K562 (cell line): ENCODE measurements around the gene HOXB5. TPM values are rescaled to one million over a fixed set of nuclear protein-coding genes. Genes with fewer than 3 reads are reported as not detected.
A peak's percentile ranks its signal among the peaks of the same experiment; 100 is the strongest.

ENCODE experiments used
- BACH1 ChIP-seq: fragments of 200-800 bp; sonication (Bioruptor generic); IDR thresholded peaks from 2 replicates; pipeline ENCODE4 v1.6.1; 2016; ENCODE audit warnings: missing genetic modification characterization, missing compliant biosample characterization
- BCOR ChIP-seq: fragments of 450-650 bp; IDR thresholded peaks from 2 replicates; pipeline ENCODE4 v1.6.1; 2016
- BMI1 ChIP-seq: fragments of 150-350 bp; IDR thresholded peaks from 2 replicates; pipeline ENCODE4 v1.6.1; 2014; ENCODE audit warnings: low read length
- HDAC8 ChIP-seq: fragments of 450-650 bp; IDR thresholded peaks from 2 replicates; pipeline ENCODE4 v1.6.1; 2016; ENCODE audit warnings: mild to moderate bottlenecking, missing genetic modification characterization, moderate library complexity, missing compliant biosample characterization
- HLTF ChIP-seq: fragments of 450-650 bp; IDR thresholded peaks from 2 replicates; pipeline ENCODE4 v1.6.1; 2016
- HNRNPUL1 ChIP-seq: fragments of 200-400 bp; formaldehyde crosslinking; IDR thresholded peaks from 2 replicates; pipeline ENCODE4 v1.6.1; 2017; ENCODE audit warnings: low read length
- NFRKB ChIP-seq: fragments of 450-650 bp; IDR thresholded peaks from 2 replicates; pipeline ENCODE4 v1.6.1; 2016; ENCODE audit warnings: low read depth
- NFXL1 ChIP-seq: fragments of 450-650 bp; formaldehyde crosslinking; IDR thresholded peaks from 2 replicates; pipeline ENCODE4 v1.4.0; 2021; ENCODE audit warnings: mild to moderate bottlenecking
- PHF8 ChIP-seq: fragments of 200-600 bp; sonication (generic); IDR thresholded peaks from 2 replicates; pipeline ENCODE4 v1.6.1; 2012; ENCODE audit warnings: mixed run types, mild to moderate bottlenecking, inconsistent platforms, low read length, moderate library complexity, borderline replicate concordance
- RBM14 ChIP-seq: fragments of 200-400 bp; formaldehyde crosslinking; IDR thresholded peaks from 2 replicates; pipeline ENCODE4 v1.6.1; 2018; ENCODE audit warnings: low read depth, mild to moderate bottlenecking, low read length, moderate library complexity, borderline replicate concordance; ENCODE audit not compliant: insufficient read depth
- RBM34 ChIP-seq: fragments of 200-400 bp; formaldehyde crosslinking; IDR thresholded peaks from 2 replicates; pipeline ENCODE4 v1.6.1; 2018; ENCODE audit warnings: low read length, borderline replicate concordance; ENCODE audit not compliant: insufficient read depth
- SIX5 ChIP-seq, 2 experiments: IDR thresholded peaks; 2 replicates each; pipeline ENCODE4 v1.6.1; 2011; ENCODE audit warnings: low read length in 2 of 2, borderline replicate concordance in 1 of 2, low read depth in 1 of 2, mild to moderate bottlenecking in 1 of 2, moderate library complexity in 1 of 2; ENCODE audit not compliant: insufficient read depth in 1 of 2
- TAF9B ChIP-seq: fragments of 450-650 bp; IDR thresholded peaks from 2 replicates; pipeline ENCODE4 v1.6.1; 2018; ENCODE audit warnings: mild to moderate bottlenecking; ENCODE audit not compliant: partially characterized antibody
- ZC3H4 ChIP-seq: sonication (generic); formaldehyde crosslinking; IDR thresholded peaks from 2 replicates; pipeline ENCODE4 v1.9.0; 2021; ENCODE audit warnings: missing genetic modification reagents, borderline replicate concordance
- ZNF224 ChIP-seq: sonication (generic); formaldehyde crosslinking; IDR thresholded peaks from 2 replicates; pipeline ENCODE4 v1.8.0; 2022; ENCODE audit warnings: mild to moderate bottlenecking, missing genetic modification reagents
- ZNF232 ChIP-seq: sonication (generic); formaldehyde crosslinking; IDR thresholded peaks from 2 replicates; pipeline ENCODE4 v1.8.0; 2022; ENCODE audit warnings: mild to moderate bottlenecking, missing genetic modification reagents
- ZNF57 ChIP-seq: fragments of 450-650 bp; formaldehyde crosslinking; IDR thresholded peaks from 2 replicates; pipeline ENCODE4 v1.4.0; 2020; ENCODE audit warnings: mild to moderate bottlenecking, moderate library complexity
- ZNF785 ChIP-seq: fragments of 250-450 bp; sonication (Bioruptor Pico); IDR thresholded peaks from 2 replicates; pipeline ENCODE4 v1.4.0; 2020; ENCODE audit warnings: mild to moderate bottlenecking
- polyA plus RNA-seq, 8 experiments: library from polyadenylated mRNA; depleted of rRNA in 4 of 8; stranded (reverse) in 5 of 8; unstranded in 3 of 8; fragments of >200 nt; fragmentation: Nextera tagmentation in 2 of 8; fragmentation: Illumina TruSeq in 1 of 8; extraction: Ambion mirVana in 2 of 8; extraction: Trizol in 1 of 8; gene quantifications; 2 replicates each; pipeline versions ENCODE4 v1.2.1 to v1.2.3, GENCODE V29; 2011 to 2014; ENCODE audit warnings: inconsistent platforms in 1 of 8, missing spikeins in 1 of 8
- total RNA-seq, 7 experiments: library from RNA; depleted of rRNA in 6 of 7; stranded (reverse); fragments of >200 nt in 6 of 7; fragmentation: Illumina TruSeq in 2 of 7; extraction: Trizol in 2 of 7; gene quantifications; 2 replicates each; pipeline versions ENCODE4 v1.2.1 to v1.2.3, GENCODE V29; 2011 to 2021; ENCODE audit warnings: low replicate concordance in 1 of 7
- TF ChIP-seq, protein P1 (sequence below): sonication (generic); formaldehyde crosslinking; IDR thresholded peaks from 2 replicates; pipeline ENCODE4 v1.8.1; 2023; ENCODE audit warnings: mild to moderate bottlenecking, missing genetic modification reagents
- TF ChIP-seq, protein P2 (sequence below): sonication (generic); formaldehyde crosslinking; IDR thresholded peaks from 2 replicates; pipeline ENCODE4 v1.8.0; 2023; ENCODE audit warnings: mild to moderate bottlenecking, missing genetic modification reagents
- TF ChIP-seq, protein P3 (sequence below): fragments of 250-450 bp; sonication (Bioruptor Pico); IDR thresholded peaks from 2 replicates; pipeline ENCODE4 v1.9.0; 2021; ENCODE audit warnings: mild to moderate bottlenecking, inconsistent platforms

Gene HOXB5
- total and polyA plus RNA-seq, 9 of the 15 experiments (the other 6 are each of a cell fraction or from before 2014, with no cell fraction given): 0.24 to 2.7 (median 0.65) TPM

DNA sequence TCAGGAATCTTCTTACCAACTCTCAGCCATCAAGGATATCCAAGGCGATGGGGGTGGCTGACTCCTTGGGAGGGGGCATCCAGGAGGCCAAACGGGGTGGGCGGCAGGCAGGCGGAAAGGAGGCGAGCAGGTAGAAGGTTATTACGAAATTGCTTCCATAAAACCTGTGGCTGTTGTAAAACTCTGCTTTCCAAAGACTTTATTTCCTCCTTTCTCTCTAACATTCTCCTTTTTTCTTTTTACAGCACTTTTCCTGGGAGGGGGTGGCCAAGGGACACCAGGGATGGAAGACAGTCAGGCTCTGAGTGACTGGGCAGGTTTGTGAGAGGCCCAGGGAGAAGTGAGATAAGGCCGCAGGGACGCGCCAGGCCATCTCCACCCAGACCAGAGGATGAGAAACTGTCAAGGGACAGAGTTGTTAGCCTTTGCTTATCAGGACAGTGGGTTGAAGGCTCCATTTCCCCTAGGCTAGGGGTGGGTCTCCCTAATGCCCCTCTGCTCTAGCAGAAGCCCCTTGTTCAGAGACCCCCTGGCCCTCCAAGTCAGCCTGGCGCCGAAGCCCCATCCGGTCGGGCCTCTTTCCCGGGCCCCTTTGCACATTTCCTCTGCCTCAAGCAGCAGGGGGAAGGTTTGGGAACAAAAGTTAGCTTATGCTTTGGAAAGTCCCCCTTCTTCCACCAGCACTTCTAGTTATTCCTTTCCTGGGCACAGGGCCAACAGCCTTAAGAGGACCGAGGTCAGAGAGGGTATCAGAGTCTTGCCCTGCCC, 37.5 kb upstream of the HOXB5 start (continued):
- TF ChIP-seq, protein P1, sequence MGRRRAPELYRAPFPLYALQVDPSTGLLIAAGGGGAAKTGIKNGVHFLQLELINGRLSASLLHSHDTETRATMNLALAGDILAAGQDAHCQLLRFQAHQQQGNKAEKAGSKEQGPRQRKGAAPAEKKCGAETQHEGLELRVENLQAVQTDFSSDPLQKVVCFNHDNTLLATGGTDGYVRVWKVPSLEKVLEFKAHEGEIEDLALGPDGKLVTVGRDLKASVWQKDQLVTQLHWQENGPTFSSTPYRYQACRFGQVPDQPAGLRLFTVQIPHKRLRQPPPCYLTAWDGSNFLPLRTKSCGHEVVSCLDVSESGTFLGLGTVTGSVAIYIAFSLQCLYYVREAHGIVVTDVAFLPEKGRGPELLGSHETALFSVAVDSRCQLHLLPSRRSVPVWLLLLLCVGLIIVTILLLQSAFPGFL (CRISPR knock-in tag): no peak
- peak; percentile 54; the same call in 1 of the 2 replicates for TF ChIP-seq HDAC8 (tag)
- TF ChIP-seq TAF9B: peak; percentile 76
- no peak for TF ChIP-seq HLTF
- TF ChIP-seq PHF8: peak; percentile 6; the same call in 1 of the 2 replicates
- no peak for TF ChIP-seq ZNF785 (CRISPR knock-in tag)
- no peak for TF ChIP-seq ZNF232 (CRISPR knock-in tag)
- TF ChIP-seq ZC3H4: no peak
- TF ChIP-seq ZNF57 (CRISPR knock-in tag): no peak
- no peak for TF ChIP-seq RBM14
- TF ChIP-seq ZNF224 (CRISPR knock-in tag): no peak
- TF ChIP-seq, protein P2, sequence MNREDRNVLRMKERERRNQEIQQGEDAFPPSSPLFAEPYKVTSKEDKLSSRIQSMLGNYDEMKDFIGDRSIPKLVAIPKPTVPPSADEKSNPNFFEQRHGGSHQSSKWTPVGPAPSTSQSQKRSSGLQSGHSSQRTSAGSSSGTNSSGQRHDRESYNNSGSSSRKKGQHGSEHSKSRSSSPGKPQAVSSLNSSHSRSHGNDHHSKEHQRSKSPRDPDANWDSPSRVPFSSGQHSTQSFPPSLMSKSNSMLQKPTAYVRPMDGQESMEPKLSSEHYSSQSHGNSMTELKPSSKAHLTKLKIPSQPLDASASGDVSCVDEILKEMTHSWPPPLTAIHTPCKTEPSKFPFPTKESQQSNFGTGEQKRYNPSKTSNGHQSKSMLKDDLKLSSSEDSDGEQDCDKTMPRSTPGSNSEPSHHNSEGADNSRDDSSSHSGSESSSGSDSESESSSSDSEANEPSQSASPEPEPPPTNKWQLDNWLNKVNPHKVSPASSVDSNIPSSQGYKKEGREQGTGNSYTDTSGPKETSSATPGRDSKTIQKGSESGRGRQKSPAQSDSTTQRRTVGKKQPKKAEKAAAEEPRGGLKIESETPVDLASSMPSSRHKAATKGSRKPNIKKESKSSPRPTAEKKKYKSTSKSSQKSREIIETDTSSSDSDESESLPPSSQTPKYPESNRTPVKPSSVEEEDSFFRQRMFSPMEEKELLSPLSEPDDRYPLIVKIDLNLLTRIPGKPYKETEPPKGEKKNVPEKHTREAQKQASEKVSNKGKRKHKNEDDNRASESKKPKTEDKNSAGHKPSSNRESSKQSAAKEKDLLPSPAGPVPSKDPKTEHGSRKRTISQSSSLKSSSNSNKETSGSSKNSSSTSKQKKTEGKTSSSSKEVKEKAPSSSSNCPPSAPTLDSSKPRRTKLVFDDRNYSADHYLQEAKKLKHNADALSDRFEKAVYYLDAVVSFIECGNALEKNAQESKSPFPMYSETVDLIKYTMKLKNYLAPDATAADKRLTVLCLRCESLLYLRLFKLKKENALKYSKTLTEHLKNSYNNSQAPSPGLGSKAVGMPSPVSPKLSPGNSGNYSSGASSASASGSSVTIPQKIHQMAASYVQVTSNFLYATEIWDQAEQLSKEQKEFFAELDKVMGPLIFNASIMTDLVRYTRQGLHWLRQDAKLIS (CRISPR knock-in tag): no peak
- TF ChIP-seq, protein P3, sequence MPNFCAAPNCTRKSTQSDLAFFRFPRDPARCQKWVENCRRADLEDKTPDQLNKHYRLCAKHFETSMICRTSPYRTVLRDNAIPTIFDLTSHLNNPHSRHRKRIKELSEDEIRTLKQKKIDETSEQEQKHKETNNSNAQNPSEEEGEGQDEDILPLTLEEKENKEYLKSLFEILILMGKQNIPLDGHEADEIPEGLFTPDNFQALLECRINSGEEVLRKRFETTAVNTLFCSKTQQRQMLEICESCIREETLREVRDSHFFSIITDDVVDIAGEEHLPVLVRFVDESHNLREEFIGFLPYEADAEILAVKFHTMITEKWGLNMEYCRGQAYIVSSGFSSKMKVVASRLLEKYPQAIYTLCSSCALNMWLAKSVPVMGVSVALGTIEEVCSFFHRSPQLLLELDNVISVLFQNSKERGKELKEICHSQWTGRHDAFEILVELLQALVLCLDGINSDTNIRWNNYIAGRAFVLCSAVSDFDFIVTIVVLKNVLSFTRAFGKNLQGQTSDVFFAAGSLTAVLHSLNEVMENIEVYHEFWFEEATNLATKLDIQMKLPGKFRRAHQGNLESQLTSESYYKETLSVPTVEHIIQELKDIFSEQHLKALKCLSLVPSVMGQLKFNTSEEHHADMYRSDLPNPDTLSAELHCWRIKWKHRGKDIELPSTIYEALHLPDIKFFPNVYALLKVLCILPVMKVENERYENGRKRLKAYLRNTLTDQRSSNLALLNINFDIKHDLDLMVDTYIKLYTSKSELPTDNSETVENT (CRISPR knock-in tag): no peak
- peak; percentile 50; the same call in 1 of the 2 replicates for TF ChIP-seq BCOR
- TF ChIP-seq NFRKB: peak; percentile 50
- no peak for TF ChIP-seq SIX5 (IDR thresholded peaks at IDR 0.05; ENCODE audit: borderline replicate concordance in 1 of 2, insufficient read depth in 1 of 2, low read depth in 1 of 2, low read length in 2 of 2)
- TF ChIP-seq BACH1: no peak
- no peak for TF ChIP-seq BMI1
- no peak for TF ChIP-seq RBM34
- TF ChIP-seq NFXL1 (CRISPR knock-in tag): no peak
- no peak for TF ChIP-seq HNRNPUL1
